Astrocyte (in vitro differentiated cells and primary cell): ENCODE data around the gene MTRF1L. TPM values are rescaled to one million over a fixed set of nuclear protein-coding genes. Genes with fewer than 3 reads are reported as not detected.
A peak's percentile ranks its signal among the peaks of the same experiment; 100 is the strongest.

Experiments
- DNase-seq: peaks from one replicate; pipeline ENCODE4 v3.0.0-alpha.2; 2010; ENCODE audit warnings: low read depth
- FAIRE-seq: peaks from 2 replicates; lab custom pipeline; 2011; peaks lifted over from hg19 to GRCh38; lab: Jason Lieb, UNC
- H2AFZ ChIP-seq: 2 replicates; pipeline ENCODE4 v1.6.0; 2012; ENCODE audit warnings: low read depth, low read length, inconsistent platforms
- H3K27ac ChIP-seq: 2 replicates; pipeline ENCODE4 v1.5.1; 2011; ENCODE audit warnings: low read depth, low read length, inconsistent platforms
- H3K27me3 ChIP-seq: 2 replicates; pipeline ENCODE4 v1.6.0; 2011; ENCODE audit warnings: low read length, inconsistent platforms; ENCODE audit not compliant: insufficient read depth
- H3K36me3 ChIP-seq: 2 replicates; pipeline ENCODE4 v1.5.1; 2011; ENCODE audit warnings: low read length, inconsistent platforms; ENCODE audit not compliant: insufficient read depth
- H3K4me1 ChIP-seq: 2 replicates; pipeline ENCODE4 v1.5.1; 2011; ENCODE audit warnings: low read length, inconsistent platforms; ENCODE audit not compliant: insufficient read depth
- H3K4me2 ChIP-seq: 2 replicates; pipeline ENCODE4 v1.6.0; 2012; ENCODE audit warnings: low read length, inconsistent platforms
- H3K4me3 ChIP-seq: 2 replicates; pipeline ENCODE4 v1.5.1; 2011; ENCODE audit warnings: low read depth, mild to moderate bottlenecking, low read length, inconsistent platforms; ENCODE audit not compliant: insufficient read depth
- H3K79me2 ChIP-seq: 2 replicates; pipeline ENCODE4 v1.6.0; 2012; ENCODE audit warnings: mild to moderate bottlenecking, low read length, inconsistent platforms; ENCODE audit not compliant: insufficient read depth
- H3K9ac ChIP-seq: 2 replicates; pipeline ENCODE4 v1.6.0; 2012; ENCODE audit warnings: mild to moderate bottlenecking, low read length, inconsistent platforms
- H3K9me3 ChIP-seq: 2 replicates; pipeline ENCODE4 v1.5.1; 2012; ENCODE audit warnings: low read depth, mild to moderate bottlenecking, low read length, inconsistent platforms; ENCODE audit not compliant: insufficient read depth
- H4K20me1 ChIP-seq: 2 replicates; pipeline ENCODE4 v1.6.0; 2012; ENCODE audit warnings: low read length, inconsistent platforms; ENCODE audit not compliant: insufficient read depth
- H3K27ac Mint-ChIP-seq: one replicate; pipeline ENCODE4 v1.8.0; 2021; ENCODE audit warnings: mild to moderate bottlenecking, mixed read lengths; ENCODE audit not compliant: unreplicated experiment
- H3K27me3 Mint-ChIP-seq: one replicate; pipeline ENCODE4 v1.8.0; 2021; ENCODE audit warnings: low read depth, mixed read lengths; ENCODE audit not compliant: unreplicated experiment
- H3K36me3 Mint-ChIP-seq: one replicate; pipeline ENCODE4 v1.8.0; 2021; ENCODE audit warnings: low read depth, mixed read lengths; ENCODE audit not compliant: unreplicated experiment
- H3K4me1 Mint-ChIP-seq: one replicate; pipeline ENCODE4 v1.8.0; 2021; ENCODE audit warnings: low read depth, mixed read lengths; ENCODE audit not compliant: unreplicated experiment
- H3K4me3 Mint-ChIP-seq: one replicate; pipeline ENCODE4 v1.8.0; 2021; ENCODE audit warnings: mild to moderate bottlenecking, moderate library complexity, mixed read lengths; ENCODE audit not compliant: unreplicated experiment
- H3K9me3 Mint-ChIP-seq: one replicate; pipeline ENCODE4 v1.8.0; 2021; ENCODE audit warnings: mild to moderate bottlenecking, mixed read lengths; ENCODE audit not compliant: unreplicated experiment
- EZH2 ChIP-seq: IDR thresholded peaks from 2 replicates; pipeline ENCODE4 v1.6.1; 2012; ENCODE audit warnings: mild to moderate bottlenecking, low read length, inconsistent platforms; ENCODE audit not compliant: insufficient read depth
- total RNA-seq: library from RNA; stranded (reverse); gene quantifications from 2 replicates; pipeline ENCODE4 v1.2.1, GENCODE V29; 2021
- TF ChIP-seq, protein P1 (sequence below): IDR thresholded peaks from 2 replicates; pipeline ENCODE4 v1.5.1; 2011; ENCODE audit warnings: low read depth, mild to moderate bottlenecking, inconsistent platforms, low read length, moderate library complexity; ENCODE audit not compliant: insufficient read depth

Gene MTRF1L
- total RNA-seq, 1 donor from 2014 or later = 33.2 TPM

DNA sequence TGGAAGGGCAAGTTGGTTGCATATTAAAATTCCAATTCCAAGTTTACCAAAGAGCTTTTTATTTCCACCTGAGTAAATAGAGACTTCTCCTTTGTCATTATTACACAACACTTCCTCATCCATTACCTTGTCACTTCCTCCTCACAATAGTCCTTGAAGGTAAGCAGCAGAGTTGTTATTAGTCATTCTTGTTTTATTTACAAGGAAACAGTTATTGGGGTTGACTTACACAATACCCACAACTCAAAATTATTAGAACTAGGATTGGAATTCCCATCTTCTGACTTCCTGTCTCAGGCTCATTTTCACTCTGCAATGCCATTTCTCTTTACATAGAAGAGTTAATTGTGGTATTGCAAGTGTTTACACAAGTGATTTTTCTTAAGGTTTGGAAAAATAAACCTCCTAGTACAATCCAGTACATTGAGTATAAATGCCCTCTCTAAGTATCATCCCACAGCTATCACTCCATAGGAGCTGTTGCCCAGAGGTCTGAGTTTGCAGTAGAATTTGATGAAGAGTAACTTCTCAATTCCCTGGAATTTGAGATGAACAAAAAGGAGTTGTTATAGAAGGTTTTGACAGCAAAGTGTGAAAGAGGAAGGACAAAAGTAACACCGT lies 28.9 kb upstream of the MTRF1L start:
- H3K27me3 Mint-ChIP-seq = no peaks in the 10 kb centered on the region
- DNase-seq (peak; percentile 11), FAIRE-seq (no peak)
- H3K9me3 ChIP-seq = no peaks in the 10 kb centered on the region
- no peak overlapping the region for H3K27ac ChIP-seq
- H3K4me1 ChIP-seq = peaks cover 7% of the 10 kb centered on the region
- no peak overlapping the region for H3K9ac ChIP-seq
- no peaks in the 10 kb centered on the region for H3K36me3 ChIP-seq
- no peaks in the 10 kb centered on the region for H3K27me3 ChIP-seq
- H4K20me1 ChIP-seq = no peaks in the 10 kb centered on the region
- H3K79me2 ChIP-seq = no peaks in the 10 kb centered on the region
- no peaks in the 10 kb centered on the region for H3K9me3 Mint-ChIP-seq
- H3K4me3 Mint-ChIP-seq = no peak overlapping the region
- H3K4me3 ChIP-seq = no peak overlapping the region
- no peak overlapping the region for H3K4me2 ChIP-seq
- TF ChIP-seq, protein P1, sequence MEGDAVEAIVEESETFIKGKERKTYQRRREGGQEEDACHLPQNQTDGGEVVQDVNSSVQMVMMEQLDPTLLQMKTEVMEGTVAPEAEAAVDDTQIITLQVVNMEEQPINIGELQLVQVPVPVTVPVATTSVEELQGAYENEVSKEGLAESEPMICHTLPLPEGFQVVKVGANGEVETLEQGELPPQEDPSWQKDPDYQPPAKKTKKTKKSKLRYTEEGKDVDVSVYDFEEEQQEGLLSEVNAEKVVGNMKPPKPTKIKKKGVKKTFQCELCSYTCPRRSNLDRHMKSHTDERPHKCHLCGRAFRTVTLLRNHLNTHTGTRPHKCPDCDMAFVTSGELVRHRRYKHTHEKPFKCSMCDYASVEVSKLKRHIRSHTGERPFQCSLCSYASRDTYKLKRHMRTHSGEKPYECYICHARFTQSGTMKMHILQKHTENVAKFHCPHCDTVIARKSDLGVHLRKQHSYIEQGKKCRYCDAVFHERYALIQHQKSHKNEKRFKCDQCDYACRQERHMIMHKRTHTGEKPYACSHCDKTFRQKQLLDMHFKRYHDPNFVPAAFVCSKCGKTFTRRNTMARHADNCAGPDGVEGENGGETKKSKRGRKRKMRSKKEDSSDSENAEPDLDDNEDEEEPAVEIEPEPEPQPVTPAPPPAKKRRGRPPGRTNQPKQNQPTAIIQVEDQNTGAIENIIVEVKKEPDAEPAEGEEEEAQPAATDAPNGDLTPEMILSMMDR = no peak
- no peak for TF ChIP-seq EZH2
- H3K4me1 Mint-ChIP-seq = peaks cover 9% of the 10 kb centered on the region
- no peaks in the 10 kb centered on the region for H3K36me3 Mint-ChIP-seq
- no peak overlapping the region for H3K27ac Mint-ChIP-seq
- no peak overlapping the region for H2AFZ ChIP-seq

DNA sequence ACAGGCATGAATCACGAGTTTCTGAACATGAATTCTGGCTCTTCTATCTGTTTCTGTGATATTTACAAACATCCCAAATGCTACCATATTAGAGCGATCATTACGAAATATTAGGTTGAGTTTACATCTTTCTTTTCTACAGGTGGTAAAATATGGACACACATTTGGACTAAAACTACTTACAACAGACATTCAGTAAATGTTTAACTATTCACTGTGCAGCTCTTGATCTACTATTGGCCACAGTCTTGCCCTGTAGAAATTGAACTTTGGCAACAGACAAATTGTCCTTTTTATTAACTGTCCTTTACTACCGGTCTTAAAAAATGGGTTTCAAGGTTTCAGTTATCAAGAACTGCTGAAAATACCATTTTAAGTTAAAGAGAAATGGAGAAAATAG lies 26.5 kb upstream of the MTRF1L start:
- Histone ChIP-seq H3K4me1 (peaks cover 7% of the 10 kb centered on the region), H4K20me1 (no peaks in the 10 kb centered on the region), H3K9ac (no peak overlapping the region), H3K27ac (peak overlapping the region; percentile 5), H3K4me3 (no peak overlapping the region), H2AFZ (no peak overlapping the region), H3K9me3 (no peaks in the 10 kb centered on the region), H3K27me3 (no peaks in the 10 kb centered on the region), H3K79me2 (no peaks in the 10 kb centered on the region), H3K4me2 (no peak overlapping the region), H3K36me3 (no peaks in the 10 kb centered on the region)
- DNase-seq = no peak
- no peak overlapping the region for H3K4me3 Mint-ChIP-seq
- no peak for FAIRE-seq
- H3K36me3 Mint-ChIP-seq = no peaks in the 10 kb centered on the region
- no peaks in the 10 kb centered on the region for H3K27me3 Mint-ChIP-seq
- no peaks in the 10 kb centered on the region for H3K9me3 Mint-ChIP-seq
- TF ChIP-seq, protein P1 = no peak
- no peak for TF ChIP-seq EZH2
- peaks cover 9% of the 10 kb centered on the region for H3K4me1 Mint-ChIP-seq
- H3K27ac Mint-ChIP-seq = no peak overlapping the region

GRCh38 chr6:153028286-153028685 lies 25.8 kb upstream of the MTRF1L start:
- Mint-ChIP-seq H3K9me3 (no peaks in the 10 kb centered on the region), H3K4me3 (no peak overlapping the region), H3K36me3 (no peaks in the 10 kb centered on the region), H3K27ac (peak overlapping the region; percentile 22), H3K27me3 (no peaks in the 10 kb centered on the region), H3K4me1 (peaks cover 9% of the 10 kb centered on the region)
- no peak overlapping the region for H3K9ac ChIP-seq
- no peaks in the 10 kb centered on the region for H3K9me3 ChIP-seq
- H3K36me3 ChIP-seq = no peaks in the 10 kb centered on the region
- DNase-seq (no peak), FAIRE-seq (no peak)
- H3K4me2 ChIP-seq = no peak overlapping the region
- H4K20me1 ChIP-seq = no peaks in the 10 kb centered on the region
- H3K27ac ChIP-seq = peak overlapping the region; percentile 8
- H3K27me3 ChIP-seq = no peaks in the 10 kb centered on the region
- no peak for TF ChIP-seq EZH2
- TF ChIP-seq, protein P1 = no peak
- H3K4me3 ChIP-seq = no peak overlapping the region
- H3K4me1 ChIP-seq = peaks cover 7% of the 10 kb centered on the region
- no peak overlapping the region for H2AFZ ChIP-seq
- no peaks in the 10 kb centered on the region for H3K79me2 ChIP-seq
